NCI-H446 (cell line): ENCODE measurements around the gene TPM2.

Experiments
- DNase-seq, 2 experiments: peaks; one replicate each; lab custom pipeline; 2025; lab: John Stamatoyannopoulos, UW

TPM2 gene

DNA sequence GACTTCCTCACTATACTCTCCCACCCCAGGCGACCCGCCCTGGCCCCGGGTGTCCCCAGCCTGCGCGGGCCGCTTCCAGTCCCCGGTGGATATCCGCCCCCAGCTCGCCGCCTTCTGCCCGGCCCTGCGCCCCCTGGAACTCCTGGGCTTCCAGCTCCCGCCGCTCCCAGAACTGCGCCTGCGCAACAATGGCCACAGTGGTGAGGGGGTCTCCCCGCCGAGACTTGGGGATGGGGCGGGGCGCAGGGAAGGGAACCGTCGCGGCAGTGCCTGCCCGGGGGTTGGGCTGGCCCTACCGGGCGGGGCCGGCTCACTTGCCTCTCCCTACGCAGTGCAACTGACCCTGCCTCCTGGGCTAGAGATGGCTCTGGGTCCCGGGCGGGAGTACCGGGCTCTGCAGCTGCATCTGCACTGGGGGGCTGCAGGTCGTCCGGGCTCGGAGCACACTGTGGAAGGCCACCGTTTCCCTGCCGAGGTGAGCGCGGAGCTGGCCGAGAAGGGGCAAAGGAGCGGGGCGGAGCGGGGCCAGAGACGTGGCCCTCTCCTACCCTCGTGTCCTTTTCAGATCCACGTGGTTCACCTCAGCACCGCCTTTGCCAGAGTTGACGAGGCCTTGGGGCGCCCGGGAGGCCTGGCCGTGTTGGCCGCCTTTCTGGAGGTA, 13.9 kb downstream of the TPM2 start:
- DNase-seq: no peak

DNA sequence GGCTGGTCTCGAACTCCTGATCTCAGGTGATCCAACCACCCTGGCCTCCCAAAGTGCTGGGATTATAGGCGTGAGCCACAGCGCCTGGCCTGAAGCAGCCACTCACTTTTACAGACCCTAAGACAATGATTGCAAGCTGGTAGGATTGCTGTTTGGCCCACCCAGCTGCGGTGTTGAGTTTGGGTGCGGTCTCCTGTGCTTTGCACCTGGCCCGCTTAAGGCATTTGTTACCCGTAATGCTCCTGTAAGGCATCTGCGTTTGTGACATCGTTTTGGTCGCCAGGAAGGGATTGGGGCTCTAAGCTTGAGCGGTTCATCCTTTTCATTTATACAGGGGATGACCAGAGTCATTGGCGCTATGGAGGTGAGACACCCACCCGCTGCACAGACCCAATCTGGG, 14.5 kb downstream of the TPM2 start:
- no peak for DNase-seq

DNA sequence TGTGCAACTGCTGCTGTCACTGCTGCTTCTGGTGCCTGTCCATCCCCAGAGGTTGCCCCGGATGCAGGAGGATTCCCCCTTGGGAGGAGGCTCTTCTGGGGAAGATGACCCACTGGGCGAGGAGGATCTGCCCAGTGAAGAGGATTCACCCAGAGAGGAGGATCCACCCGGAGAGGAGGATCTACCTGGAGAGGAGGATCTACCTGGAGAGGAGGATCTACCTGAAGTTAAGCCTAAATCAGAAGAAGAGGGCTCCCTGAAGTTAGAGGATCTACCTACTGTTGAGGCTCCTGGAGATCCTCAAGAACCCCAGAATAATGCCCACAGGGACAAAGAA, 15.7 kb downstream of the TPM2 start:
- no peak for DNase-seq

DNA sequence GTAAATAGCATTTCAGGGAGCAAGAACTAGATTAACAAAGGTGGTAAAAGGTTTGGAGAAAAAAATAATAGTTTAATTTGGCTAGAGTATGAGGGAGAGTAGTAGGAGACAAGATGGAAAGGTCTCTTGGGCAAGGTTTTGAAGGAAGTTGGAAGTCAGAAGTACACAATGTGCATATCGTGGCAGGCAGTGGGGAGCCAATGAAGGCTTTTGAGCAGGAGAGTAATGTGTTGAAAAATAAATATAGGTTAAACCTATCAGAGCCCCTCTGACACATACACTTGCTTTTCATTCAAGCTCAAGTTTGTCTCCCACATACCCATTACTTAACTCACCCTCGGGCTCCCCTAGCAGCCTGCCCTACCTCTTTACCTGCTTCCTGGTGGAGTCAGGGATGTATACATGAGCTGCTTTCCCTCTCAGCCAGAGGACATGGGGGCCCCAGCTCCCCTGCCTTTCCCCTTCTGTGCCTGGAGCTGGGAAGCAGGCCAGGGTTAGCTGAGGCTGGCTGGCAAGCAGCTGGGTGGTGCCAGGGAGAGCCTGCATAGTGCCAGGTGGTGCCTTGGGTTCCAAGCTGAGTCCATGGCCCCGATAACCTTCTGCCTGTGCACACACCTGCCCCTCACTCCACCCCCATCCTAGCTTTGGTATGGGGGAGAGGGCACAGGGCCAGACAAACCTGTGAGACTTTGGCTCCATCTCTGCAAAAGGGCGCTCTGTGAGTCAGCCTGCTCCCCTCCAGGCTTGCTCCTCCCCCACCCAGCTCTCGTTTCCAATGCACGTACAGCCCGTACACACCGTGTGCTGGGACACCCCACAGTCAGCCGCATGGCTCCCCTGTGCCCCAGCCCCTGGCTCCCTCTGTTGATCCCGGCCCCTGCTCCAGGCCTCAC, 16.3 kb downstream of the TPM2 start, which contains the start of gene CA9:
TSS of gene CA9 (plus strand) at position 797 of the 893 bp plus-strand sequence. CDS start at position 829, 32 bp downstream.
- DNase-seq: peak in 1 of 2 experiments; percentile 74

DNA sequence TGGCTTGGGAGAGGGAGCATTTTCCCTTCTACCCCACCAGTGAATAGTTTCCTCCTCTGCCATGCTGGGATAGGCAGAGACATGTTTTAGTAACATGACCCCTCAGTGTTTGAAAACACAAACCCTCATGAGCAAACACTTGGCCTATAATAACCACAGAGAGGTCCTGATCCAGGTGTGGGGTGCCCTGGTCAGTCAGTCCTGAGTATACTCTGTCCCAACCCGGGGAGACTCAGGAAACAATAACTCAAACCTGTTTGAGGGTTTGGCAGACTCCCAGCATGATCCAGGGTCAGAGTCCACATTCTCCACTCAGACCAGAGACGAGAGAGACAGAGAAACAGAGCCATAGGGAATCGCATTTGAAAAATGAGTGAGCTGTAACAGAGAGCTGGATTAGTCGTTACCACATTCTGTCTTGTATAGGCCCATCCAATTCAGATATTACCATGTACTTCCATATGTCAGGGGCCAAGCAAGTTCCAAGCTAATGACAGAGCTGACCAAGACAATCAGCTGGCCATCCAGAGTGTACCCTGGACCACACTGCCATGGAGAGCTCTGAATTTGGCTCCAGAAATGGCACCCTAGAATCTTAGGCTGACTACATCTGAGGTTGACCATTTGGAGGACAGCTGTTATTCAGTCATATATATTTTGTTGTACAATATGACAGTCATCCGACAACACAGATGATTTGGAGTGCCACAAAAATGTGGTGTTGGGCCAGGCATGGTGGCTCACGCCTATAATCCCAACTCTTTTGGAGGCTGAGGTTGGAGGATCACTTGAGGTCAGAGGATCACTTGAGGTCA, 20.2 kb downstream of the TPM2 start:
- DNase-seq: no peak

DNA sequence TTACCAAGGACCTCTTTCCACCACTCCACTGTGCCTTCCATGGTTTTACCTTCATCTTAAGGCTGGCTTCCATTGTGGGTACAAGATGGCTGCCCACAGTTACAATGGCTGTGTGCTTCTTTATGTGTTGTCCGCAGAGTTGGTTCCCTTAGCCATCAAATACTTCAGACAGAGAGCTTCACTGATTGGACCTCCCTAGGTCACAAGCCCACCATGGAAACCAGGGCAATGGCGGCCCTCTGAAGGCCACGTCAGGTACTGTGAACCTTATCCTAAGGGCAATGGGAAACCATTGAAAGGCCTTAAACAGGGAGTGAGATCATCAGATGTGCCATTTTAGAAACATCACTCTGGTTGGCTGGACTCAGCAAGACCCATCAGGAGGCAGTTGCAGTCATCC, 21.8 kb downstream of the TPM2 start:
- no peak for DNase-seq

DNA sequence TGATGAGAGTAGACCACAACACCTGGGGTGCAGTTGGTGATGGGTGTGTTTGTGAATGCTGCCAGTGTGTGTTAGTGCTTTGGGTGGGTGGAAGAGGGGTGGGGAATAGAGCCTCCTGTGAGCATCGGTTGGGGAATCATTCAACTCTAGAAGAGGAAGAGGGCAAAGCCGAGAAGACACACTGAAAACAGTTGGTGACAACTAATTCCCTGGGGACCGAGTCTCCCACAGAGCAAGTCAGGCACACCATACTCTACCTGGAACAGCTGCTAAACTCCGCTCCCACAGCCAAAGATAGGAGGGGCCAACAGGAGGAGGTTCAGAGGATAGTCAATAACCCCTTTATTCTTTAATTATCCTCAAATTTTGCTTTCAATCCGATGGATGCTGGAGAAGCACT, 23.2 kb downstream of the TPM2 start:
- no peak for DNase-seq

DNA sequence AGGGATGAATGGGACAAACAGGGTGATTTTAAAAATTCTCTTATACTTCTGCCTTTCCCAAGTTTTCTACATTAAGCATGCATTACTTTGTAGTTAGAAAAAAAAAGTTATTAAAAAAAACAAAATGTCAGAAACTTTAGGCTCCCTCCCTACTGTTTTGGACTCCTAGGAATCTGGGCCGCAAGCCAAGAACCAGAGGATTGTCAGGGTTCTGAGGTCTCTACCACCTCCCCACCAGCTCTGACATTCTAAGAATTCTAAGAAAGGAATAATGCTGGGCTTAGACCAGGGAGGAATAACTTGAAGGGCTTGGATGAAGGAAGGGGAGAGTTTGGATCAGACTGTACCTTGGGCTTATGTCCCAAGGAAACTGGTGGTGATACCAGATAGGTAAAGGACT, 23.7 kb downstream of the TPM2 start:
- no peak for DNase-seq

DNA sequence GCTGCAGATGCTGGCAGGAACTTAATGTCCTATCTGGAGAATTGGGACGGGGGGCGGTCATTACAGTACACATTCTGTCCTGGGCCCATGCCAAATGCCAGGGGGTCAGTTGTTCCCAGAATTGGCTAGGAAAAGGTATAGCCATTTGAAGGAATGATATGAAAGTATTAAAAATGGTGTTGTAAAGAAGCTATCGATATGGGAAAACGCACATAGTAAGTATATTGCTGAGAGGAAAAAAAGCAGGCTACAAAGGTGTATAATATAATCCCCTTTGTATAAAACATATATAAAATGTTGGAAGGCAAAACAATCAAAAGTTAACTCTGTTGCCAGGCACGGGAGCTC, 24.3 kb downstream of the TPM2 start:
- peak in 1 of 2 experiments; percentile 59 for DNase-seq

DNA sequence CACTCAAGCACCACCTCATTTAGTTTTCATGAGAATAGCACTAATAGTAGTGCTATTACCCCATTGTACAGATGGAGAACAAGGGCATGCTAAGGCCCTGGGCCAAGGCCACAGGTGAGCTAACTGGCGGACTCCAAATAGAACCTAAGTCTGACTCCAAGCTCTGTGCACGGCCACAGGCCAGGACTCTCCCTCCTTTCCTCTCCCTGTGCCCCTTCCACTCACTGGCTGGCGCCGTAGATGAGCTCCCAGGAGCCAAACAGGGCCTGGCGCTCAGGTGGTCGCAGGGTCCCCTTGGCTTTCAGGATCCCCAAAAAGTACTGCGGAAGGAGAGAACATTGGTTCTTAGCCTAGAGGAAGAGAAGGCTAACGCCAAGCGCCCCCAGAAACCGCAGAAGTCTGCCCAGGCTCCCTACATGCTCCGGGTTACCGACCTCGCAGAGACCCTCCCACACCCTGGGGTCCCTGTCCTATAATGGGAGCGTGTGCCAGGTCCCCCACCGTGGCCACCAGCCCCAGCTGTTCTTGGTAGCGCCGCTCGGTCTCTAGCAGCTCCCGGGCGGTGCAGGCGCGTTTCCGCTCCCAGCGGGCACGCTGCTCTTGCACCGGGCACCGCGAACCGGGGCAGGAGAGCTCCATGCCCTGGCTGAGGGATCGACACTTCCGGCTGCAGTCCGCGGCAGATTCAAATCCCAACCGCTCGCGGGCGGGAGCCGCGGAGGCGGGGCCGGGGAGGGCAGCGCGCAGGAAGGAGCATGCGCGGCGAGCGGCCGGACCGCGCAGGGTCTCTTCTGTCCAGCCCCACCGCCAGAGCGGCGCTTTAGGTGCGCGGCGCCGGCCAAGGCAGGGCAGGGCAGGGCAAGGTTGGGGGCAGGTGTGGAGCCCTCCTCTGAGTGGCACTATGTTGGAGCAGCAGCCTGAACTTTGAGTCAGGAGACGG, 24.9 kb downstream of the TPM2 start, which contains the start of gene ARHGEF39:
TSS of gene ARHGEF39 (minus strand) at position 665 of the 940 bp plus-strand sequence. CDS start at position 639, 26 bp downstream.
- DNase-seq: peak; percentile 34 to 88

DNA sequence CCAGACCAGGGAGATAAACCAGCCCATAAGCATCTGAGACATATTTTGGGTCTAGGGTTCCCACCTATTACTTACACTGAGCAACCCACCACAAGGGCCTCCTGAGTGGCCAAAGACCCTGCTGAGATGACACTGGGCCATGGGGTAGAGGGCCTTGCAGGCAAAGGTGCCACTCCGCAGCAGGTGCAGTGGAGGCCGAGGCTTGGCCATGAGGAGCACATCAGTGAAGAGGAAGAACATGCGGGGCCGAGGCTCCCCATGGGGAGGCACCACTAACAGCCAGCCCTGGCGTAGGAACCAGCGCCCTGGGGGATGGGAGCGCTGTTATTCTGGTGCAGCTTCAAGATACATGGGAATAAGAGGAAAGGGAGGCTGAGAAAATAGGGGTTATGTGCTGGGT, 27.3 kb downstream of the TPM2 start:
- DNase-seq: no peak

DNA sequence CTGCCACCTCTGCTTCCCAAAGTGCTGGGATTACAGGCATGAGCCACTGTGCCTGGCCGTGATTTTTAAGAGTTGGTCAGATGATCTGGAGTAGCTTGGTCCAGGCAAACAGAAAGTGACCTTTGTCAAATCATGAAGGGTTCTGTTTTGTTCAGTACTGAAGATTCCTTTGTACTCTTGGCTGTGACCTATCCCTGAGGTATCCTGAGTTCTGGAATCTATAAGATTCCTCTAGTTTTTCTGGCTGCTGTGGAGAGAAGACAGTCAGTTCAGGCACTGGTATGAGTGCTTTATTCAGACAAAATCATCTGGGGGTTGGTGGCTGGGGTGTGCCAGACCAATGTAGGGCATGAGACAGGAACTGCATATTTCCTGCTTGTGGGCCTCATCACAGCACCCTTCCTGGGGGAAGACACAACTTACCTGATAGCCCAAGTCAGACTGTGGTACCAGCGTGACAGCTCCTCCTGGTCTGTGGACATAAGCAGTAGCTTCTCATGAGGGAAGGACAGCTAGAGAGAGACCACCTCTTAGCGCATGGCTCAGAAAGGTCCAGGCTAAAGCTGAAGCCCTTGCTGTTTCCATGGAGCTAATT, 27.9 kb downstream of the TPM2 start:
- no peak for DNase-seq

DNA sequence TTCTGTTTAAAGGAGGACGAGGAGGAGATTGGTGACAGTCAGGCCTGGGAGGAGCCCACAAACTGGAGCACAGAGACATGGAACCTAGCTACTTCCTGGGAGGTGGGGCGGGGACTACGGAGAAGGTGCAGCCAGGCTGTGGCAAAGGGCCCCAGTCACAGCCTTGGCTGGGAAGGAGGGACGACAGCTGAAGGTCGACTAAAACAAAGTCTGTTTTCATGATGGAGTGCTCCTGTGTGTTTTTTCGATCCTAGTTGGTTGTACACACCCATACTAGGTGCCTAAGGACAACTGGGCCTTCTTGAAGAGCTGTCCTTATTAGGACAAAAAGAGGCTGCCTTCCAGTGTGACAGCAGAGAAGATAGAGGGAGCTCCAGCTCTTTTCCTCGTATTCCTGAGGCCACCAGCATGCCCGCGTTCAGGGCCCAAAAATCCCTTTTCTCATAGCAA, 28.7 kb downstream of the TPM2 start:
- DNase-seq: peak in 1 of 2 experiments; percentile 18

DNA sequence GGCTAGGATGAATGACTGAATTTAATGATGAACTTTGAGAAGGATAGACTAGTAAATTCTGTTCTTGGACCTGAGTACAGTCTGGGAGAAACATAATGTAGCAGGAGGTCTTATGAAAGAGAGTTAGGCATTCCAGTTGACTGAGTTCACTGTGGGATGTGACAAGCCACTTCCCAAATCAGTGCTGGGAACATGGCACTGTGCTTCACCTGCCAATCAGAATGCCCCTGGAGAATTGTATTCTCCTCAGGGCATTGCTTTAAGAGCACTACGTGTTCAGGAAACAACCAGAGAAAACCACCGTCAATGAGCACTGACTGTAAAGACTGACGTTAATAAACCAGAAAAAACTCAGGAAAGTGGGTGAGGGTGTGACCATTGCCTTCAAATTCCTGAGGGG, 30.4 kb downstream of the TPM2 start:
- DNase-seq: no peak

DNA sequence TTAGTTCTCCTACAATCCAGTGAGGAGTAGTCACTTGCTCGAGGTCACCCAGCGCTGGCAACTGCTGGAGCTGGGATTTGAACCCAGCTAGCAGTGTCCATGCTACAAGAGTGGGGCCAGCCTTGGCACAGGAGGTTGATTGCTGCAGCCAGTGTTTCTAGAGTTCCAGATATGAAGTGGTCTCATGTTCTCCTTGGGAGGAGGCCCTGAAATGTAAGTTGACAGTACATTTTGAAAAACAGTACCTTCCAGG, 30.8 kb downstream of the TPM2 start:
- peak in 1 of 2 experiments; percentile 36 for DNase-seq

DNA sequence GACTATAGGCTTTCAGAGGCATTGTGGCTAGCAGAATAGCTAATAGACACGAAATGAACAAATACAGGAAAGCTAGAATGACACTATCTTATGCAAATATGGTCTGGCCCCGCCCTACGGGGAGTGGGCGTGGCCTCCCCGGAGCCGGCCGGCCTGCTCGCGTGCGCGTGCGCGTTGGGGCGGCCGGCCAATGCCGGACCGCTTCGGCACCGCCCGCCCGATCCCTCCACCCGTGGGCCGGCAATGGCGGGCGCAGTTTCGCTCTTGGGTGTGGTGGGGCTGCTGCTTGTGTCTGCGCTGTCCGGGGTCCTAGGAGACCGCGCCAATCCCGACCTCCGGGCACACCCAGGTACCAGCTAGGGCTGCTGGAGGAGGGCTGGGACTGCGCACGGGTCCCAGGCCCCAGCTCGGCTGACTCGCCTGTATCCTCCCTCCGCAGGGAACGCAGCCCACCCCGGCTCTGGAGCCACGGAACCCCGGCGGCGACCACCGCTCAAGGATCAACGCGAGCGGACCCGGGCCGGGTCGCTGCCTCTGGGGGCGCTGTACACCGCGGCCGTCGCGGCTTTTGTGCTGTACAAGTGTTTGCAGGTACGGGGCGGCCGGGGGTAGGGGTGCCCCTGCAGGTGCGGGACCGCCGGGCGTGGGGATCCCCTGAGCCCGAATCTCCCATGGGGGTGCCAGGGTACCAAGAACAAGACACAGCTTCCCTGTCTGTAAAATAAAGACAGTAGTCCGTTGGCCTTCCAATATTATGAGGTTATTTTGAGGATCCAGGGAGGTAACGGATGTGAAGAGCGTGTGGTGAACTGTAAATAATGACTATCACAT, 31.4 kb downstream of the TPM2 start, which contains the start of gene CCDC107:
TSS of gene CCDC107 (plus strand) at position 156 of the 831 bp plus-strand sequence. CDS start at position 244, 88 bp downstream.
- peak; percentile 94 to 95 for DNase-seq

DNA sequence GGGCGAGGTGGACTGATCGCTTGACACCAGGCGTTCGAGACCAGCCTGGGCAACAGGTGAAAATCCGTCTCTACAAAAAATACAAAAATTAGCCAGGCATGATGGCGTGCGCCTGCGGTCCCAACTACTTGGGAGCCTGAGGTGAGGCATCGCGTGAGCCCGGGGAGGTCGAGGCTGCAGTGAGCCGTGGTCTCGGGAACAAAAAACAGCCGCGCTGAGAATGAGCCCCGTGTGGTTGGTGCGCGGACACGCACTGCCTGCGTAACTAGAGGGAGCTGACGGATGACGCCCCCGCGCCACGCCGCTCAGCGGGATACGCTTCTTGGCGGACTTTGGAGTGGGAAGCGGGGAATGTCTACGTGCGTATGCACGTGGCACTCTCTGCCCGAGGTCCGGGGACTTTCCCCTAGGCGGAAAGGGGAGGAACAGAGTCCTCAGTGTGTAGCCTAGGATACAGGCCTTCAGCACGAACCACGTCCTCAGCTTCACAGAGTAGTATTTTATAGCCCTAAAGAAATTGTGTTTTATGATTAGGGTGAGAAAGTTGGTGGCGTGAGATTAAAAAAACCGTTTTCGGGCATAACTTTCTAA, 32.1 kb downstream of the TPM2 start, which contains the start of gene RMRP:
TSS of gene RMRP (minus strand) at position 474 of the 591 bp plus-strand sequence.
- peak; percentile 98 to 99 for DNase-seq

DNA sequence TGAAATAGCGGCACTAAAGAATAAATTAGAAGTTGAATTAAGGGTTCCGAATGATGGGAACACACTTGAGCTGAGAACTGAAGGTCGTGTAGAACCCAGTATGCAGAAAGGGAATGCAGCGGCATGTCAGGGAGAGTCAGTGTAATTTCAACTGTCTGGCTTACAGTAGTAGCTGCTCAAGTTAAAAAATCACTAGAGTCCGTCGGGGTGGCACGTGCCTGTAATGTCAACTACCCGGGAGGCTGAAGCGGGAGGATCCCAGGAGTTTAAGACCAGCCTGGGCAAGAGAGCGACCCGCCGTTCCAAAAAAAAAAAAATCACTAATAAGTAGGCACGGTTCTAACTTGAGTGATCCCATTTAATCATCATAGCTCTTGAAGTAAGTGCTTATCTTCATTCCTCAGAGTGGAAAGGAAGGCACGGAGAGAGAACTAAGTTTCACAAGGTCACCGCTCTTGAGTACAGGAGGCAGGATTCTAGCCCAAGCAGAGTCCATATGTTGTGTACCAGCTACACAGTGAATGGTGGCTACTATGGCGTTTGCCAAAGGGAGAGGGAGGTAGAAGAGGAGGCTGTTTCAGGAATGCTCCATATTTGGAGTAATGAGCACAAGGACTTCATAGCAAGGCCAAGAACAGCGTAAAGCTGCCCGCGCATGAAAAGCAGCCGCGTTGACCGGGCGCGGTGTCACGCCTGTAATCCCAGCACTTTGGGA, 32.7 kb downstream of the TPM2 start:
- DNase-seq: peak in 1 of 2 experiments; percentile 74

DNA sequence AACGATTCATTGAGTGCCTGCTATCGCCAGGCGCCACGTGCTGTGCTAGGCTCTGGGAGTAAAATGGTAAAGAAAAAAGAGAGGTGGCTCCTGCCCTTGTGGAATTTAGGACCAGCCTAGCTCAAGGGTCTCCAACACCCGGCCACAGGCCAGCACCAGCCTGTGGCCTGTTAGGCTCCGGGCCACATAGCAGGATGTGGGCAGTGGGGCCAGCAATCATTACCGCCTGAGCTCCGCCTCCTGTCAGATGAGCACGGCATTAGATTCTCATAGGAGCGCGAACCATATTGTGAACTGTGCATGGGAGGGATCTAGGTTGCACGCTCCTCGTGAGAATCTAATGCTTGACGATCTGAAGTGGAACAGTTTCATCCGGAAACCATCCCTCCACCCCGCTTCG, 33.4 kb downstream of the TPM2 start:
- no peak for DNase-seq
